D341Med (cell line): ENCODE results near the gene MALSU1.
A peak's percentile ranks its signal among the peaks of the same experiment; 100 is the strongest.

Experiments
- DNase-seq: peaks from one replicate; pipeline ENCODE4 v3.0.0; 2012; ENCODE audit warnings: low spot score

Gene MALSU1

DNA sequence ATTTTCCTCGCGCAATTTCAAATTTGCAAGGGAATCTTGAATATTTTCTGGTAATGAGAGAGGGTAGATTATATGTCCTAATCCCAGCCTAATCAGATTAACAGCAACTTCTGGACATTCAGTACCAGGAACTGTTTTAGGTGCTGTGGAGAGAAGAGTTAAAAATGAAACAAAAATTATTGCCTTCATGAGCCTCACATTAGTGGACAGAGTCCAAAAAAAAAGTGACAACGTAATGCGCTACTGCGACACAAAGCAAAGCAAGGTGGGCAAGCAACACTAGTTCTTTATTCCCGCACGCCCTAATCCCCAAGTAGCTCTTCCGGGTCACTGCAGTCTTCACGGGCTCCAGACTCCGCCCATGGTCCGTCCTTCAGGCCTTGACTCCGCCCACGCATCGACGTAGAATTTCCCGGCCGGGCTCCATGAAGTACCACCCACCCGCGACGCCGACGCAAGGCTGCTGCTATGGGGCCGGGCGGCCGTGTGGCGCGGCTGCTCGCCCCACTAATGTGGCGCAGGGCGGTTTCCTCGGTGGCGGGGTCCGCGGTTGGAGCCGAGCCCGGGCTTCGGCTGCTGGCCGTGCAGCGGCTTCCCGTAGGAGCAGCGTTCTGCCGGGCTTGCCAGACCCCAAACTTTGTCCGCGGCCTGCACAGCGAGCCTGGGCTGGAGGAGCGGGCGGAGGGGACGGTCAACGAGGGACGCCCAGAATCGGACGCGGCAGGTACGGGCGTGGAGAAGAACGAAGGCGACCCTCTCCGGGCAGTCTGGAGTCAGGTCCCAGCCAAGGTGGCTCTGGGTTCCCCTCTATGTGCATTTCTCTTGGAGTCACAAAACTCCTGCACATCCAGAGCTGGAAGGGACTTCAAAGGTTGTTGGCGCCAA lies at the start of gene MALSU1:
TSS of gene MALSU1 (plus strand) at position 455 of the 885 bp plus-strand sequence. CDS start at position 469, 14 bp downstream.
- DNase-seq: peak; percentile 96

DNA sequence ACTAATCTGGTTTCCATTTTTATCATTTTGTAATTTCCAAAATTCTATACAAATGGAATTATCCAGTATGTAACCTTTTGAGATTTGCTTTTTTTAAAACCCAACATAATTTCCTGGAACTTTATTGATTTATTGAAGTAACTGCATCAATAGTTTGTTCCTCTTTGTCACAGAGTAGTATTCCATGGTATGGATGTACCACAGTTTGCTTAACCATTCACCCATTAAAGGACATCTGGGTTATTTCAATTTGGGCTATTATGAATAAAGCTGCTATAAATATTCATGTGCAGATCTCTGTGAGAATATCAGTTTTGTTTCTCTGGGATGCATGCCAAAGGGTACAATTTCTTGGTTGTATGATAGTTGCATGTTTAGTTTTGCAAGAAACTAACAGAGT lies 49.7 kb upstream of the MALSU1 start:
- no peak for DNase-seq

DNA sequence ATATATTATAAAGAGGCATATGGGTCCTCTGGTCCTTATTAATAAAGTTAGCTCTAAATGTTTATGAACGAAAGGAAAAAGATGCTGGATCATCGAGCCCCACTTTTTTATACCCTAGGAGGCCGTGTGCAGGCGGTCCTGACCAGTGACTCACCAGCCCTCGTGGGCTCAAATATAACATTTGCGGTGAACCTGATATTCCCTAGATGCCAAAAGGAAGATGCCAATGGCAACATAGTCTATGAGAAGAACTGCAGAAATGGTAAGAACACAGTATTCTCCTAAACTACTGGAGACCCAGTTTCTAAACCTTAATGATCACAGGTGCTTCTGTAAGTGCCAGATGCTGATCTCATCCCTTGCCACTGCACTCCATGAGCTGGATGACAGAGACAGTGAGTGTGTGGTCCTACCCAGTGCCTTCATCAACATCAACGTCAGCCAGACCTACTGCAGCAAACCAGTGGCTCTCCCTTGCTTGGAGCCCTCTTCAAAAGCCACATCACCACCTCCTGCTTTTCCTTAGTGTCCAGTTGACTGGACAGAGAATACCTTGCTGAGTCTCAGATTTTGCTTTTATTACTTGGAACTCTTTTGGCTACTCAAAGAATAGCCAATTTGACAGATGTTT lies 45.0 kb upstream of the MALSU1 start:
- DNase-seq: no peak

- no peak for DNase-seq
Observed at GRCh38 chr7:23256731-23257130, 42.4 kb upstream of the MALSU1 start.

DNA sequence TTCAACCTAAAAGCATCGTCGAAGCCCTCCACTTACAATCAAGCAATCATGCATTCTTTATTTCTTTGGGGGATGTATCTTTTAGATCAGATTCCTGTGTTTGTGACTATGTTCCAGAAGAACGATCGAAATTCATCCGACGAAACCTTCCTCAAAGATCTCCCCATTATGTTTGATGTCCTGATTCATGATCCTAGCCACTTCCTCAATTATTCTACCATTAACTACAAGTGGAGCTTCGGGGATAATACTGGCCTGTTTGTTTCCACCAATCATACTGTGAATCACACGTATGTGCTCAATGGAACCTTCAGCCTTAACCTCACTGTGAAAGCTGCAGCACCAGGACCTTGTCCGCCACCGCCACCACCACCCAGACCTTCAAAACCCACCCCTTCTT lies 38.8 kb upstream of the MALSU1 start:
- no peak for DNase-seq

GRCh38 chr7:23261843-23262452 lies 37.2 kb upstream of the MALSU1 start:
- DNase-seq: peak; percentile 87

GRCh38 chr7:23264916-23265458 lies 34.2 kb upstream of the MALSU1 start:
- DNase-seq: no peak

DNA sequence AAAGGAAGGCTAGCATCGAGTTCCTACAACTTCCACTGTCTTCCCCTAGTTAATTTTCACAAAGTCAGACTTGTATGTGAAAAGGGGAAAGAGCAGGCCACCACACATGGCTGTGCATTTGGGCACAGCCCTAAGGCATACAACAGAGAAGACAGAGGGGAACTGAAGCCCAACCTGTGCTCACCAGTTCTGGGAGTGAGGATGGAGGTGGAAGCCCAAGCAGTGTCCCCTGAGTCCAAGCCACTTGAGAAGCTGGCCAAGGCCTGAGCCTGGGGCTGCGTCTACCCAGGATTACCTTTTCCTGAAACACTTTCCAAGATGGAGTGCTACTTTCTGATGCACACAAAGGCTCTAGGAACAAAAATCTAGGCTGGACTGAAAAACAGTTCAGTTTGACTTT lies 32.2 kb upstream of the MALSU1 start:
- no peak for DNase-seq

- DNase-seq: no peak
Observed at GRCh38 chr7:23267357-23267756, 31.8 kb upstream of the MALSU1 start.

DNA sequence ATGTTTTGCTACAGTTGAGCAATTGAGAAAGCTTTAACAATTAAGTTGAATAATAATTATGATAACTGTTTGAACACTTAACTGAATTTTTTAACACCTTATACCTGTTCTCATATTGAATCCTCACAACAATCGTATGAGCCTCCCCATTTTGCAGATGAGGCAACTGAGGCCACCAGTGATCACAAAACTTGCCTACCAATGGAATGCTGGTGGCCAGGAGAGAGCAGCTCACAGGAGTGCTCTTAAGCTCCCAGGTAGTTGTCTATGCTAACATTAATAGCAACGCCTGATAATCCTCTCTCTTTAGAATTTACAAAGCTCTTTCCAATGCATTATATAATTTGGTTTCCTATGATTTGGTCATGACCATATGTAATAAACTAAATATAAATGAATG lies 31.0 kb upstream of the MALSU1 start:
- DNase-seq: no peak

DNA sequence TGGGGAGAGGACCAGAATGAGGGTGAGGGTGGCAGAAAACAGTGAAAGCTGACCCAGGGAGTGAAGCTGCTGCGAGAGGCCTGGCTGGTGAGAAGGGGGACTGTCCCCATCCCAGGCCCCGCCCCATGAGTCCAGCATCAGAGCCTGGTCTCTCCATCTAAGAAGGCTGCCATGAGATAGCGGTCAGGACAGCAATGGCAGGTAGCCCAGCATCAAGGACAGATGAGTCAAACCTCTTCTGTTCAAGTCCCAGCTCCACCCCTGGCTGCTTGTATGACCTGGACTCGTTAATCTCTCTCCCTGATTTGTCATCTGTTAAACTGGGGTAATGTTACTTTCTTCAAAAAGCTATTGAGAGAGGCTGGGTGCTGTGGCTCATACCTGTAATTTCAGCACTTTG lies 30.4 kb upstream of the MALSU1 start:
- DNase-seq: no peak

DNA sequence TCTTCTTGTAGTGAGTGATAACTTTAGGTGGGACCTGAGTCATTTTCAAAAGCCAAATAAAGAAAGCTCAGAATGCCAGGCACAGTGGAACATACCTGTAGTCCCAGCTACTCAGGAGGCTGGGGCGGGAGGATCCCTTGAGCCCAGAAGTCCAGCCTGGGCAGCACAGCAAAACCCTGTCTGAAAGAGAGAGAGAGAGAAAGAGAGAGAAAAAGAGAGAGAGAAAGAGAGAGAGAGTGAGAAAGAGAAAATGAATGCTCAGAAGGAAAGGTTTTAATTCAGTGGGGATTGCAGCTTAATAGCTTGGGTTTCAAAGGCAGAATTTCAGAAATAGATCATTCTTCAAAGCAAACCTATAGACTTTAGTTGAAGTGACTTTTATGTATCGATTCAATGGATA lies 26.9 kb upstream of the MALSU1 start:
- no peak for DNase-seq

GRCh38 chr7:23273141-23273599 lies 26.0 kb upstream of the MALSU1 start:
- peak; percentile 88 for DNase-seq

GRCh38 chr7:23275912-23276311 lies 23.2 kb upstream of the MALSU1 start:
- DNase-seq: no peak

GRCh38 chr7:23276376-23276775 lies 22.8 kb upstream of the MALSU1 start:
- DNase-seq: no peak

GRCh38 chr7:23276947-23277346 lies 22.2 kb upstream of the MALSU1 start:
- DNase-seq: no peak

DNA sequence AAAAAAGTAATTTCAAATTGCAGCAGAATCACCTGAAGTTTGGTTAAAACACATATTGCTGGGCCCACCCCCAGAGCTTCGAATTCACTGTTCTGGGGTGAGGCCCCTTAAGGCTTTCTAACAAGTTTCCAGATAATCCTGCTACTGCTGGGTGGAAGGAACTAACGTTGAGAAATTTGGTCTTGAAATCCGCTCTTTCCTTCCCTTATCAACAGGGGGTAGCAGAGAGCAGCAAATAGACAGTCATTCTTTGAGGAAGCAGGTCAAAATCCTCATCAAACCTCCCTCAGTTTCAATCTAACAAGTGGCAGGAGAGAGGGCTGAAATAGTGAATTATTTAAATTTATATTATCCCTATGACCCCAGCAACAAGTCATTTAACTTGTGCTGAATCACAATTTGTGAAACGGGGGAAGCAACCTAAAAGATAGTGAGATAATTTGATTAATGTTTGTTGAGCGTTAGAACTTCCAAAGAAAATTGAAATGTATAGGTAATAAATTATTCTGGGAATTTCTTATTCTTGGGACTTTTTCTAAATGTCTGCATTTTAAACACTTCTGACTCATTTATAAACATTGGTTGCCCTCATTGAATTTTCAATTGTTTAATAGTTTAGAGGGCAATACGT lies 21.7 kb upstream of the MALSU1 start:
- peak; percentile 64 for DNase-seq

DNA sequence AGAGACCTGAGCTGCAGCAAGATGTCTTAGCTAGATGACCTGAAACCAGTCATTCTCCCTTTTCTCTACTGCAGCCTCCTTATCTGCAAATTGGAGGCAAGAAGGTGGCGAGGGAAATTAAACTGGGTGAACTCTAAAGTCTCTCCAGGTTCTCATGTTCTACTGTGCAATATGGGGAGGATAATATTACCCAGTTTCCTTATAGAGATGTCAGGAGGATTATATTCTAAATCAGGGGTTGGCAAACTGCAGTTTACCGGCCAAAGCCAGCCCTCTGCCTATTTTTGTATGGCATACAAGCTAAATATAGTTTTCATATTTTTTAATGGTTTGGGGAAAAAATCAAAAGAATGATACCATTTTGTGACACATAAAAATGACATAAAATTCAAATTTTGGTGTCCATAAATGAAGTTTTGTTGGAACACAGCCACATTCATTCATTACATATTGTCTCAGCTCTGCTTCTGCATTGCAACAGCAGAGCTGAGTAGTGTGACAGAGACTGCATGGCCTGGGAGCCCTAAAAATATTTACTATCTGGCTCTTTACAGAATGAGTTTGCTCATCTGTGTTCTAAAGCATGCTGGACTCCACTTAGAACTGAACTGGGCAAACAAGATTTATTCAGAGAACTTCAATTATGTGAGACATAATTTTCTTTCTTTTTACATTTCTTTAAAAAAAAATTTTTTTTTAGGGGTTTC lies 19.2 kb upstream of the MALSU1 start:
- no peak for DNase-seq

- no peak for DNase-seq
Observed at GRCh38 chr7:23283086-23283485, 16.1 kb upstream of the MALSU1 start.

GRCh38 chr7:23284871-23285270 lies 14.3 kb upstream of the MALSU1 start:
- DNase-seq: no peak
